GM18511 (cell line): ENCODE results near the gene IP6K3.

Experiments
- ATAC-seq: cut with Tn5 transposase; IDR thresholded peaks from one replicate; pipeline ENCODE4 v1.9.1; 2021; ENCODE audit warnings: mild to moderate bottlenecking, moderate library complexity; ENCODE audit not compliant: unreplicated experiment

The IP6K3 gene

DNA sequence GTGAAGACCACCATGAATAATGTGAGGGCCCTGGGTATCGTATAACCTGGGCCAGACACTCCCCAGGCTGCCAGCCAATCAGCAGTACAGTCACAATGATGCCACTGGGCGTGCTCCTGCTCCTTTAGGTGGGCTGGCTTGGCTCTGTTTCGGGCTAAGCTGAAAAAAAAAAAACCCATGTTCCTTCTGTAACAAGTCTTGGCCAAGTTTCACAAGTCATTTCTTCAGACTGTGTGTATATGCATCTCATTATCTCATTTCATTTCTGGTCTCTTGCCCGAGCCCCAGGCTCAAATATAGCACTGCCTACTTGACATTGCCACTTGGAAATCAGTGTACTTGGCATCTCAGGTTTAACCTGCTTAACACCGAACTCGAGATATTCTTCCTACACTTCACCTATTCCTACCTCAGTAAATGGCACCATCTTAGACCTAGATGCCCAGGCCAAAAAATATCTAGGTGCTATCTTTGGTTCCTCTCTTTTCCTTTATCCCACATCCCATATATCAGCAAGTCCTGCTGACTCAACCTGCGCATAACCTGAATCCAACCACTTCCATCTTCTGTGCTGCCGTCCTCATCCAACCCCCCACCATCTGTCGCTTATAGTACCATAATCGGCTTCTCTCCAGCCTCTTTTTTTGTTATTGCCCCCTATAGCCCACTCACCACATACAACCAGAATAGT, 37.0 kb downstream of the IP6K3 start:
- no peak for ATAC-seq

DNA sequence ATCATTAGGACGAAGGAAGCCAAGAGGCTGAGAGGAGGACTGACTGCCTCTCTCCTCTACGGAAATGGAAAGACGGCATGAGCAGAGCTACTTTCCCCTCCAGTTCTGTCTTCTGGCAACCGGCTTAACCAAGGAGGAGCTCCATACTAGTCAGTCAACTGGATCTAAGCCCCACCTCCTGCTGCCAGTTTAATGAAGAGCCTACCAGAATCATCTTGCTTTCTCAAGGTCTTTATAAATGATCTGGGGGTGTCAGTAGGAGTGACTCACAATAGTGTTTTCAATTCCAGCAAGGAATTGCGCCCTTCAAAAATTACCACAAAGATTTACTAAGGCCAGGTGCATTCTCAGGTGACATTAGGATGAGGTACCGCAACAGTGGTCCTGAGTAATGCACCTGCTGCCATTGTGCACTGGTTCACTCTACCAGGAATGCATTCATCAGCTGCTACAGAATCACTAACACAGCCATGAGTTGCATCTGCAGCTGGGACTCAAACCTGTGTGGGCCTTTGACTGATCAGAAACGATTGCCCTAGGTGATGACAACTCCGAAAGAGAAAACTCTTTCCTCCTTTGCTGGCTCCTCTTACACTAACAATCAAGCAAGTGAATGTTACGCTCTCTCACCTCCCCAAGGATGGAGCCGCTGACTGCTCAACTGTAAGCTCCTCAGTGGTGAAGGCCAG, 38.0 kb downstream of the IP6K3 start:
- no peak for ATAC-seq

GRCh38 chr6:33707771-33708170, 38.9 kb downstream of the IP6K3 start:
- no peak for ATAC-seq

DNA sequence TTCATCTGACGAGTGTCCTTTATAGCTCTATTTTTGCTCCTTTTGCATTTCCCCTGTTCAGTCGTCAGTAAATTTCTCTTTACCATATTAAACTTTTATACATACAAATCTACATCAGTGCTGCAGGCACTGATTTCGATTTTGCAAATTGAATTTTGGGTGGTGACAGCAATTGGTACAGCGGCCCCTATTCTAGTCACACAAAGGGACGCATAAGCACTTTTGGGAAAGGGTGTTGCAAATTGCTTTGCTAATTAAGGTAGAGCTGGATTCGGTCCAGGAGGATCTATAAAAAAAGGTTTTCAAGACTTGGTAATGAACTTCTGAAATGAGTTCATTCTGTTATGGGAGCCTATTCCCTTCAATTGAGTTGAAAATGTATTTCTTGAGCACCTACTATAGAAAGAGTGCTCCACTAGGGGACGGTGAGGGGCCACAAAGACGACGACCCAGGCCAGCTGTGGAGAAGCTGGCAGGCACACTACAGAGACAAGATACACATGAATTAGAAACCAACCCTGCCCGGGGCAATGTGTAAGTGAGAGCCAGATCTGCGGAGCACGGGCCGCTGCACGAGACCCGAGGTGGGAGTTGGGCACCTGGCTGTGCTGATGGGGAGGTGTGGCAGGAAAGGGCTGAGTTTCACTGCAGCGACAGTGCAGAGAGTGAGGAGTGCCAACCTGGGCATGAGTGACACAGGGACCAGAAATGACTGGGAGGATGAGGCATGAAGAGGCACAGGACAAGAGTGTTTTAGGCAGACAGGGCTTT, 40.6 kb downstream of the IP6K3 start:
- no peak for ATAC-seq

- no peak for ATAC-seq
Observed at GRCh38 chr6:33705268-33705885, 41.3 kb downstream of the IP6K3 start.

DNA sequence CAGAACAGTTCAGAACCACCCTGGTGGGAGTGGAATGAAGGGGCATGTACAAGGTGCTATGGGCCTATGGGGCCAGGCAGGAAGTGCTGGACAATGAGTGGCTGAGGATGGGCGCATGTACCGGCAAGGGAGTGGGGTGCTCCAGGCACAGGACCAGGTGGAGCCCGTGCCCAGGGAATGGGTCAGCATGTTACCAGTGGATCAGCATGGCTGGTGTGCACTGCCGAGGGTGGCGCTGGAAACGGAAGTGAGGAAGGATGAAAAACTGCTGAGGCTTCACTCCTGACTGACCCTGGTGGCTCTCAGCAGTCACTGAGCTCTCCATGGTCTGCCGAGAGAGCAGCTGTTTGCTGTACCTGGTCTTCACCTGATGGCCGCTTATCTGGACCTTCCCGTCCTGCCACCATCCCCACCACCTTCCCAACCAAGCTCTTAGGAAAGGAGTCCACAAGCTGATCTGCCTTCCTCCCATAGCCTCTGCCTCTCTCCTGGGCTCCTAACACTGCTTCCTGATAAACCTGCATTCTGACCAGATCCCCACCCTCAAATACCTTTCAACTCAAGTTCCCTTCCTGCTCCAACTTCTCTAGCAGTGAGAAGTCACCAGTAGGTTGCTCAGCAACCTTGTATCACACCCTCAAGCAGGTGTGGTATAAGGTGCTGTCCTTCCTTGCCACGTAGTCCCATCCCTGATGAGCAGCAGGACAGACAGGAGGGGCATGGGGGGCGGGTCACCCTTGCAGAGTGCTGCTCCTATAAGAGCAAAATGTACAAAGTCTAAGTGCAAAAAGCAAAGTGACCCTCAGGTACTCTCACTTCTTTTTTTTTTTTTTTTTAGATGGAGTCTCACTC, 42.3 kb downstream of the IP6K3 start:
- ATAC-seq: no peak

GRCh38 chr6:33702345-33702977, 44.2 kb downstream of the IP6K3 start:
- ATAC-seq: no peak

GRCh38 chr6:33700391-33701050, 46.2 kb downstream of the IP6K3 start:
- no peak for ATAC-seq

DNA sequence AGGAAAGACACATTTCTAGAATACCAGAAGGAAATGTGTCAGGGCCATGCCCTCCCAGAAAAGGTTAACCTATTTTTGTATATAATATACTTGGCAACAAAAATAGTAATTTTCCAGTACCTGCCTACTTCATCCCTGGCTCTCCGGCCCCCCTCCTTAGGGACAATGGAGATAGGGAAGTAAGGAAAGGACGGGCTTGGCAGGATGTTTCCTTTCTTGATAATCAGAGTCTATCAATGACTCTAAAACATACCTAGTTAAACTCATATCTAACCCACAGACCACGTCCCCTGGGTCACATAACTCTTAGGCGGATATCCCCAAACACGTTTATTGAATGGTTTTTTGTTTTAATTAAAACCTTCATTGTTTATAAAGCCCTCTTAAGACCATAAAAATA, 47.0 kb downstream of the IP6K3 start:
- no peak for ATAC-seq

DNA sequence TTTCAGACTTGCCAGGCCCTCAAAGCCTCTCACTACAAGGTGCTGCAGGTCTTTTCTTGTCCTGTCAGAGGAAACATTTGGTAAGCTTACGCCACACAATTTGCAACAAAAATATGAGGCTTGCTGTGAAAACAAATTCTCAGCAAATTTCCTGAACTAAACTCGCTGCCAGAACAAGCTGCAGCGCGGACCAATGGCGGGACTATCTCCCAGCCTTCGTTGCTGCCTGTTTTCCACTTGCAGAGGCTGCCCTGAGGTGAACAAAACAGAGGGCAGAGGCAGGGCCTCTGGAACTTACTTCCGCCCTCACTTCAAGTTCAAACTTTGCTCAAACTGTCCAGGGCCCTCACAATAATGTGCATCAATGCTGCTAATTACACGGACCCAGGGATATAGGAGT, 47.6 kb downstream of the IP6K3 start:
- no peak for ATAC-seq

DNA sequence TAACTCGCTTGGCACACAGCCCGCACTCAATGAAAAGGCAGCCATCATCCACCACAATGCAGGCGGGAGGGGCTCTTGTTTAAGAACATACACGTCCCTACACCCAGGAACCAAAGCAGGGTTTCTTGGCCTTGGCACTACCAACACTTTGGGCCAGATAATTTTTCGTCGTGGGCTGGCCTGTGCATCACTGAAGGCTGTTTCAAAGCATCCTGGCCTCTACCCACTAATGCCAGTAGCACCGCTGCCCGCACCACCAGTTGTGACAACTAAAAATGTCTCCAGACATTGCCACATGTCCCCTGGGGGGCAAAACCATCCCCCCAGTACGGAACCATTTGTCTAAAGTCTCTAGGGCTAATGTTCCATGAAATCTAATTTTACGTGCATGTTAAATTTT, 48.2 kb downstream of the IP6K3 start:
- ATAC-seq: no peak

DNA sequence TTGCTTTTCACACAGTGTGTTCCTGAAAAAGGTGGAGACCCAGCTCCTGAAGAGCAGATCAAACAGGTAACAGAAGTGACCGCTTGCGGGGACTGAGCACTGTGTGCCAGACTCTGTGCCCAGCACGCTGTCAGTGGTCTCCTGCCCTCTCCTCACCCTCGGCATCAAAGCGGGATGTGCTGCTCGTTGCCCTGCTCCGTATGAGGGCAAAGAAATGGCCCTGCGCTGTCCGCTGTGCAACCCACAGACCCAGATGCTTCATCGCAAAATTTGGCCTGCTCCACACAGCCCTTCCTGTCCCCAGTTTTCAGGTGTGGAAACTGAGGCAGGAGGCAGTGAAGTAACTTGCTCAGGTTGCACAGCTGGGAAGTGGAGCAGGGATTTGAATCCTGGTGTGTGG, 48.9 kb downstream of the IP6K3 start:
- no peak for ATAC-seq

GRCh38 chr6:33696548-33697518, 49.9 kb downstream of the IP6K3 start:
- no peak for ATAC-seq

DNA sequence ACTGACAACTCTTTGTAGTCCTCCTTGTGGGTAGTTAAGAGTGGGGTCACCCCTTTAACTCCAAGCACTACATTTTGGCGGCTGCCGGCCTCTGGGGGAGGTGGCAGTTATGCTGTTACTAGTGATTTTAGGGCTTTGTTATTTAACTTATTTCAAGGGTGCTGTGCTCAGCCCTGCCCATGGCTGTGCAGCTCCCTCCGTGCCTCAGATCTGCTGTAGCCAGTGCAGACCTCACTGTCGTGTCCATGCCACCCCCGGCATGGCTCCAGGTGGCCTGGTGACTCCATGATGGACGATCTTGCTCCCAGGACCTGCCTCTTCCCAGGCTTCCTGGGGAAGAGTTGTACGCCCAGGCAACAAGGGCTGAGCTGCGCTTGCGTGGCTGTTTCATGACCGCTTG, 50.6 kb downstream of the IP6K3 start:
- ATAC-seq: no peak

DNA sequence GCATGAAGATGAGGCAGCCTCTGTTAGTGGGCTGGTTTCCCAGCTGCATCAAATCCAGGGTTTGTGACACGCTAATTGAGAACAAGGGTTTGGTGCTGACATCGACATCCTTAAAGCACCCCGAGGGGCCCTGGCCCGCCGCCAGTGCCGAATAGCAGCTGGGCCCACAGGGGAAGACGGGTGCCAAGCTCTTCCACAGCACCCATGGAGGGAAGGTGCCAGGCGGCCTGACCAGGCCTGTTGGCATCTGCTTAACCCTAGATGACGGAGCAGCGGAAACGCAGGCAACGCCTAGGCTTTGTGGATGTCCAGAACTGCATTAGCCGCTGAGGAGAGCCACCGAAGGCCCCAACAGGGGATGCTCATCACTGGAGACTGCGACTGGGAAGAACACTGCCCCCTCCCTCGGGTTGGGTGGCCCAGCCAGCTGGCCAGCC, 51.2 kb downstream of the IP6K3 start:
- no peak for ATAC-seq

- ATAC-seq: no peak
Observed at GRCh38 chr6:33694977-33695376, 51.7 kb downstream of the IP6K3 start.

DNA sequence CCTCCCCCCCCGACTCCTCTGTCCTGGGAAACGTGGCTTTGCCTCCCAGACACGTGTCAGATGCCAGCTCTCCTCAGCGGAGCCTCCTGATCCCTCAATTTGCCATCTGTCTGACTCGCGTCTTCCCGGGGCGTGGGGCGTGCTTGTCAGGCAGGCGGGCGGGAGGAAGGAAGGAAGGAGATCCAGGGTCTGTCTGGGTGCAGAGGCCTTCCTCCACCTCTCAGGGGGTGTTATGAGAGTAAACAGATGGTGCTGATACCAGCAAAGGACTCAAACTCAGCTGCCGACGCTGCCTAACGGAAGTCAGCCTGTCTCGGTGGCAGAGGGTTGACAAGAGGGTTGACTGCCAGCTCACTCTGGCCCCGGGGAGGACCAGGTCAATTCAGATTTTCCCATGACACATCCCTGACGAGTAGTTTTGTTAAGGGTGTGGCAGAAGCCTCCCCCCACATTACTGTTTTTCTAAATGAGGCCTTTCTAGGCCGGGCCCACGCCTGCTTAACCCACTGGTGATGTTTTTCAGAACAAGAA, 52.2 kb downstream of the IP6K3 start:
- ATAC-seq: no peak
